ENCODE results near the gene THY1. TPM values are rescaled to one million over a fixed set of nuclear protein-coding genes. Genes with fewer than 3 reads are reported as not detected.

The THY1 gene
- total and polyA plus RNA-seq, 9 of the 15 experiments (the other 6 are each of a cell fraction or from before 2014, with no cell fraction given) = 0.07 to 0.40 (median 0.16) TPM; not detected in 5

DNA sequence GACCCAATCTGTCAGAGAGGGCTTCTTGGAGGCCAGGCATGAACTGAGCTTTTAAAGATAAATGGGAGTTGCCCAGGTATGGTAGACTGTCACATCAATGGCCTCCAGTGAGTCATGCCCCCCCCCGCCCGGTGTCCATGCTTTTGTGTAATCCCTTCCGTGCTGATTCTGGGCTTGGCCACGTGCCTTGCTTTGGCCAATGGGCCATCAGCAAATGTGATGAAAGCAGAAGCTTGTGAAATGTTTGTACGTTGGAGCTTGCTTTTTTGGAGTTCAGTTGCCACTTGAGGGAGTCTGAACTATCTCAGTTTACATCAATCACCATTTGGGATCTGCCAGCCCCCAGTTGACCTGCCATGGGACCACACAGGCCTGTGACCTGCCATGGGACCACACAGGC lies 4.3 kb upstream of the THY1 start (continued):
- TF ChIP-seq, protein P1, sequence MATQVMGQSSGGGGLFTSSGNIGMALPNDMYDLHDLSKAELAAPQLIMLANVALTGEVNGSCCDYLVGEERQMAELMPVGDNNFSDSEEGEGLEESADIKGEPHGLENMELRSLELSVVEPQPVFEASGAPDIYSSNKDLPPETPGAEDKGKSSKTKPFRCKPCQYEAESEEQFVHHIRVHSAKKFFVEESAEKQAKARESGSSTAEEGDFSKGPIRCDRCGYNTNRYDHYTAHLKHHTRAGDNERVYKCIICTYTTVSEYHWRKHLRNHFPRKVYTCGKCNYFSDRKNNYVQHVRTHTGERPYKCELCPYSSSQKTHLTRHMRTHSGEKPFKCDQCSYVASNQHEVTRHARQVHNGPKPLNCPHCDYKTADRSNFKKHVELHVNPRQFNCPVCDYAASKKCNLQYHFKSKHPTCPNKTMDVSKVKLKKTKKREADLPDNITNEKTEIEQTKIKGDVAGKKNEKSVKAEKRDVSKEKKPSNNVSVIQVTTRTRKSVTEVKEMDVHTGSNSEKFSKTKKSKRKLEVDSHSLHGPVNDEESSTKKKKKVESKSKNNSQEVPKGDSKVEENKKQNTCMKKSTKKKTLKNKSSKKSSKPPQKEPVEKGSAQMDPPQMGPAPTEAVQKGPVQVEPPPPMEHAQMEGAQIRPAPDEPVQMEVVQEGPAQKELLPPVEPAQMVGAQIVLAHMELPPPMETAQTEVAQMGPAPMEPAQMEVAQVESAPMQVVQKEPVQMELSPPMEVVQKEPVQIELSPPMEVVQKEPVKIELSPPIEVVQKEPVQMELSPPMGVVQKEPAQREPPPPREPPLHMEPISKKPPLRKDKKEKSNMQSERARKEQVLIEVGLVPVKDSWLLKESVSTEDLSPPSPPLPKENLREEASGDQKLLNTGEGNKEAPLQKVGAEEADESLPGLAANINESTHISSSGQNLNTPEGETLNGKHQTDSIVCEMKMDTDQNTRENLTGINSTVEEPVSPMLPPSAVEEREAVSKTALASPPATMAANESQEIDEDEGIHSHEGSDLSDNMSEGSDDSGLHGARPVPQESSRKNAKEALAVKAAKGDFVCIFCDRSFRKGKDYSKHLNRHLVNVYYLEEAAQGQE (IDR thresholded peaks at IDR 0.05; ENCODE audit: borderline replicate concordance) = 0 out of 2 replicates have a peak, but pooled peaks have one; percentile 15
- TF ChIP-seq, protein P1 (CRISPR knock-in tag; IDR thresholded peaks at IDR 0.05; ENCODE audit: low read depth) = no peak
- TF ChIP-seq, protein P2, sequence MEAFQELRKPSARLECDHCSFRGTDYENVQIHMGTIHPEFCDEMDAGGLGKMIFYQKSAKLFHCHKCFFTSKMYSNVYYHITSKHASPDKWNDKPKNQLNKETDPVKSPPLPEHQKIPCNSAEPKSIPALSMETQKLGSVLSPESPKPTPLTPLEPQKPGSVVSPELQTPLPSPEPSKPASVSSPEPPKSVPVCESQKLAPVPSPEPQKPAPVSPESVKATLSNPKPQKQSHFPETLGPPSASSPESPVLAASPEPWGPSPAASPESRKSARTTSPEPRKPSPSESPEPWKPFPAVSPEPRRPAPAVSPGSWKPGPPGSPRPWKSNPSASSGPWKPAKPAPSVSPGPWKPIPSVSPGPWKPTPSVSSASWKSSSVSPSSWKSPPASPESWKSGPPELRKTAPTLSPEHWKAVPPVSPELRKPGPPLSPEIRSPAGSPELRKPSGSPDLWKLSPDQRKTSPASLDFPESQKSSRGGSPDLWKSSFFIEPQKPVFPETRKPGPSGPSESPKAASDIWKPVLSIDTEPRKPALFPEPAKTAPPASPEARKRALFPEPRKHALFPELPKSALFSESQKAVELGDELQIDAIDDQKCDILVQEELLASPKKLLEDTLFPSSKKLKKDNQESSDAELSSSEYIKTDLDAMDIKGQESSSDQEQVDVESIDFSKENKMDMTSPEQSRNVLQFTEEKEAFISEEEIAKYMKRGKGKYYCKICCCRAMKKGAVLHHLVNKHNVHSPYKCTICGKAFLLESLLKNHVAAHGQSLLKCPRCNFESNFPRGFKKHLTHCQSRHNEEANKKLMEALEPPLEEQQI (IDR thresholded peaks at IDR 0.05) = no peak
- TF ChIP-seq, protein P3, sequence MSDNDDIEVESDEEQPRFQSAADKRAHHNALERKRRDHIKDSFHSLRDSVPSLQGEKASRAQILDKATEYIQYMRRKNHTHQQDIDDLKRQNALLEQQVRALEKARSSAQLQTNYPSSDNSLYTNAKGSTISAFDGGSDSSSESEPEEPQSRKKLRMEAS (CRISPR knock-in tag; IDR thresholded peaks at IDR 0.05) = peak; percentile 75
- TF ChIP-seq, protein P4, sequence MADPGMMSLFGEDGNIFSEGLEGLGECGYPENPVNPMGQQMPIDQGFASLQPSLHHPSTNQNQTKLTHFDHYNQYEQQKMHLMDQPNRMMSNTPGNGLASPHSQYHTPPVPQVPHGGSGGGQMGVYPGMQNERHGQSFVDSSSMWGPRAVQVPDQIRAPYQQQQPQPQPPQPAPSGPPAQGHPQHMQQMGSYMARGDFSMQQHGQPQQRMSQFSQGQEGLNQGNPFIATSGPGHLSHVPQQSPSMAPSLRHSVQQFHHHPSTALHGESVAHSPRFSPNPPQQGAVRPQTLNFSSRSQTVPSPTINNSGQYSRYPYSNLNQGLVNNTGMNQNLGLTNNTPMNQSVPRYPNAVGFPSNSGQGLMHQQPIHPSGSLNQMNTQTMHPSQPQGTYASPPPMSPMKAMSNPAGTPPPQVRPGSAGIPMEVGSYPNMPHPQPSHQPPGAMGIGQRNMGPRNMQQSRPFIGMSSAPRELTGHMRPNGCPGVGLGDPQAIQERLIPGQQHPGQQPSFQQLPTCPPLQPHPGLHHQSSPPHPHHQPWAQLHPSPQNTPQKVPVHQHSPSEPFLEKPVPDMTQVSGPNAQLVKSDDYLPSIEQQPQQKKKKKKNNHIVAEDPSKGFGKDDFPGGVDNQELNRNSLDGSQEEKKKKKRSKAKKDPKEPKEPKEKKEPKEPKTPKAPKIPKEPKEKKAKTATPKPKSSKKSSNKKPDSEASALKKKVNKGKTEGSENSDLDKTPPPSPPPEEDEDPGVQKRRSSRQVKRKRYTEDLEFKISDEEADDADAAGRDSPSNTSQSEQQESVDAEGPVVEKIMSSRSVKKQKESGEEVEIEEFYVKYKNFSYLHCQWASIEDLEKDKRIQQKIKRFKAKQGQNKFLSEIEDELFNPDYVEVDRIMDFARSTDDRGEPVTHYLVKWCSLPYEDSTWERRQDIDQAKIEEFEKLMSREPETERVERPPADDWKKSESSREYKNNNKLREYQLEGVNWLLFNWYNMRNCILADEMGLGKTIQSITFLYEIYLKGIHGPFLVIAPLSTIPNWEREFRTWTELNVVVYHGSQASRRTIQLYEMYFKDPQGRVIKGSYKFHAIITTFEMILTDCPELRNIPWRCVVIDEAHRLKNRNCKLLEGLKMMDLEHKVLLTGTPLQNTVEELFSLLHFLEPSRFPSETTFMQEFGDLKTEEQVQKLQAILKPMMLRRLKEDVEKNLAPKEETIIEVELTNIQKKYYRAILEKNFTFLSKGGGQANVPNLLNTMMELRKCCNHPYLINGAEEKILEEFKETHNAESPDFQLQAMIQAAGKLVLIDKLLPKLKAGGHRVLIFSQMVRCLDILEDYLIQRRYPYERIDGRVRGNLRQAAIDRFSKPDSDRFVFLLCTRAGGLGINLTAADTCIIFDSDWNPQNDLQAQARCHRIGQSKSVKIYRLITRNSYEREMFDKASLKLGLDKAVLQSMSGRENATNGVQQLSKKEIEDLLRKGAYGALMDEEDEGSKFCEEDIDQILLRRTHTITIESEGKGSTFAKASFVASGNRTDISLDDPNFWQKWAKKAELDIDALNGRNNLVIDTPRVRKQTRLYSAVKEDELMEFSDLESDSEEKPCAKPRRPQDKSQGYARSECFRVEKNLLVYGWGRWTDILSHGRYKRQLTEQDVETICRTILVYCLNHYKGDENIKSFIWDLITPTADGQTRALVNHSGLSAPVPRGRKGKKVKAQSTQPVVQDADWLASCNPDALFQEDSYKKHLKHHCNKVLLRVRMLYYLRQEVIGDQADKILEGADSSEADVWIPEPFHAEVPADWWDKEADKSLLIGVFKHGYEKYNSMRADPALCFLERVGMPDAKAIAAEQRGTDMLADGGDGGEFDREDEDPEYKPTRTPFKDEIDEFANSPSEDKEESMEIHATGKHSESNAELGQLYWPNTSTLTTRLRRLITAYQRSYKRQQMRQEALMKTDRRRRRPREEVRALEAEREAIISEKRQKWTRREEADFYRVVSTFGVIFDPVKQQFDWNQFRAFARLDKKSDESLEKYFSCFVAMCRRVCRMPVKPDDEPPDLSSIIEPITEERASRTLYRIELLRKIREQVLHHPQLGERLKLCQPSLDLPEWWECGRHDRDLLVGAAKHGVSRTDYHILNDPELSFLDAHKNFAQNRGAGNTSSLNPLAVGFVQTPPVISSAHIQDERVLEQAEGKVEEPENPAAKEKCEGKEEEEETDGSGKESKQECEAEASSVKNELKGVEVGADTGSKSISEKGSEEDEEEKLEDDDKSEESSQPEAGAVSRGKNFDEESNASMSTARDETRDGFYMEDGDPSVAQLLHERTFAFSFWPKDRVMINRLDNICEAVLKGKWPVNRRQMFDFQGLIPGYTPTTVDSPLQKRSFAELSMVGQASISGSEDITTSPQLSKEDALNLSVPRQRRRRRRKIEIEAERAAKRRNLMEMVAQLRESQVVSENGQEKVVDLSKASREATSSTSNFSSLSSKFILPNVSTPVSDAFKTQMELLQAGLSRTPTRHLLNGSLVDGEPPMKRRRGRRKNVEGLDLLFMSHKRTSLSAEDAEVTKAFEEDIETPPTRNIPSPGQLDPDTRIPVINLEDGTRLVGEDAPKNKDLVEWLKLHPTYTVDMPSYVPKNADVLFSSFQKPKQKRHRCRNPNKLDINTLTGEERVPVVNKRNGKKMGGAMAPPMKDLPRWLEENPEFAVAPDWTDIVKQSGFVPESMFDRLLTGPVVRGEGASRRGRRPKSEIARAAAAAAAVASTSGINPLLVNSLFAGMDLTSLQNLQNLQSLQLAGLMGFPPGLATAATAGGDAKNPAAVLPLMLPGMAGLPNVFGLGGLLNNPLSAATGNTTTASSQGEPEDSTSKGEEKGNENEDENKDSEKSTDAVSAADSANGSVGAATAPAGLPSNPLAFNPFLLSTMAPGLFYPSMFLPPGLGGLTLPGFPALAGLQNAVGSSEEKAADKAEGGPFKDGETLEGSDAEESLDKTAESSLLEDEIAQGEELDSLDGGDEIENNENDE (IDR thresholded peaks at IDR 0.05; ENCODE audit: low read depth, low read length) = no peak
